NCI-H1436 (cell line): ENCODE measurements around the gene KIF1B.
"Not testable (repeated sequence)": the region's sequence is repeated elsewhere in the genome, so short reads cannot be mapped to it uniquely, and the experiment has no call there.

ENCODE experiments used
- DNase-seq: peaks from one replicate; lab custom pipeline; 2025; lab: John Stamatoyannopoulos, UW

KIF1B gene

DNA sequence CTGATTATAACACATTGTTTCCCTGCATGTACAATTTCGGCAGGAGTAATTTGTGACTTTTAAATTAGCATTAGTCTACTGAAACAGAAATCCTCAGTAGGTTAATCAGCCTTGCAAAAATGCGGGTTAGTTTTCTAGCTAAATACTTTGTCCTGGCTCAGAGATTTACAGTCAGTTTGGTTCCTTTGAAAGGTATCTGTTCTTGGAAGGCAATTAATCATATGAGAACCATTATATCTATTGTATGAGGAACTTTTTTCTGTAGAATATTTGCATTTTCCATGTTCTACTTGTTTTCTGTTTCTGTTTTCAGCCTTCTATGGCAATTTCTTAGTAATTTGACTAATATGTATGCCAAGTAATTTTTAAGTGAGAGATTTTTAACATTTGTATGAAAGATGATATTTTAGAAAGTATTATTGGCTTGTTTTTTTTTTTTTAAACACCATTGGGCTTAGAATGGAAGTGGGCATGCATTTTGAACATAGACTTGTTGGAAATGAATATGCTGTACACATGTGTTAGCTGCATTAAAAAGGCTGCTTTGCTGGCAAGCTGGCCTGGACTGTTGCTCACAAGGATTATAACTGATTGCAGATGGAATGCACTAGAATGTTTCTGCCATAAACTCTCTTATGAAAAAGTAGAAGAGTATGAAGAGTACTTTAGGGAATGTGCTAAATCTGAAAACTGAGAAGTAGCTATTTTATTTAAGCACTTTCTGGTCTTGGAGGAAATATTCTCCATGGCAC is 26.2 kb downstream of the KIF1B start:
- DNase-seq, result no peak

DNA sequence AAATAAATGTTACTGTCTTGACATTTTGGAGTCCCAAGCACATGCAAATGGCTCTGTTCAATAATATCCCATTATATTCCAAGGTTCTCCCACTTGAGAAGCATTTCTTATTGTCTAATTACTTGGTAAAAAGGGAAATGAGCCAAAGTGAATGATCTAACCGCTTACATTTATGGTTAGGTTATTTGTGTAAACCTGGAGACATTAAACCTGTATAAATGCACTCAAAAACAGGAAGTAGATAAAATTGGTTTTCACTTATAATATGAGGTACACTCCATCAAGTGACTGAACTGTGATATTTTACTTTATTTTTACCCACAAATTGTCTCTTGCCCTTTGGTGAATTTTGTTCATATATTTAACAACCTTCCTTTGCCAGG is 26.8 kb downstream of the KIF1B start:
- DNase-seq, result no peak

DNA sequence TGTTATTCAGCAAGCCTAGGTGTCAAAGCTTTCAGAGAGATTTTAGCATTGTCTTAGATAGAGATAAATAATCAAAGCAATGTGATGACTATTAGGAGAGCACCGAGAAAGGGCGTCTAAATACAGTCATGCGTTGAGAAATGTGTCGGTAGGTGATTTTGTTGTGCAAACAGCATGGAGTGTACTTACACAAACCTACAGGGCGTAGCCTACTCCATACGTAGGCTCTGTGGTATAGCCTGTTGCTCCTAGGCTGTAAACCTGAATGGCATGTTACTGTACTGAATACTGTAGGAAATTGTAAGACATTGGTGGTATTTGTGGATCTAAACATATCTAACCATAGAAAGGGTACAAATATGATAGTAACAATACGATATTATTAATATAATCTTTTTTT is 31.8 kb downstream of the KIF1B start:
- DNase-seq, result no peak

DNA sequence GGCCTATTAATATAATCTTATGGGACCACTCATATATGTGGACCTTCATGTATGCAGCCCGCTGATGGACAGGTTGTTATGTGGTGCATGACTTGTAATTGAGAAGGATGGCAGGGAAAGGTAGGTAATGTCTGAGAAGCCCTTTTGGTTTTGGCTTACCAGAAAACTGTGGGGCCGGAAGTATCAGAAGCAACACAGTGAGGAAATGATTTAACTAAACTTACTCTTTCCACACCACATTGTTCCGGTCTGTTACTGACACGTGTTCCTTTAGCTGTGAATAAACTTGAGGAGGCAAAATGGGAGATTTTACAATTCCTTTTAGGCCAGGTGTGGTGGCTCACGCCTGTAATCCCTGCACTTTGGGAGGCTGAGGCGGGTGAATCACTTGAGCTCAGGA is 32.4 kb downstream of the KIF1B start:
- no peak for DNase-seq

DNA sequence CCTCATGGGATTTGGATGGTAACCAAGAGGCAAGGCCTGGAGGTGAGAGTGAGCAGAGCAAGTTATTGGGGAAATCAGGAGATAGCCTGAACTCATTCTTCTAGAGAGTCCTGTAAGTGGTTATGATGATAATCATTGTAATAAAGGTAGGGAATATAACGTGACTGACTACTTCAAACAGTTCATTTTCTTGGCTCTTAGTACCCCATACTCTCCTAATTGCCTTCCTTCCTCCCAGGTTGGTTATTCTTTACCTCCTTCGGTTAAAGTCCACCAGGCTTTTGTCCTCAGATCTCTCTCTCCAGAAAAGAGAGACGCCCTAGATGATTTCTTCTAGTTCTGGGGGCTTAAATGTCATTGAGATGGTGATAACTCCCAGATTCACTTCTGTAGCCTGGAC is 35.3 kb downstream of the KIF1B start:
- no peak for DNase-seq

DNA sequence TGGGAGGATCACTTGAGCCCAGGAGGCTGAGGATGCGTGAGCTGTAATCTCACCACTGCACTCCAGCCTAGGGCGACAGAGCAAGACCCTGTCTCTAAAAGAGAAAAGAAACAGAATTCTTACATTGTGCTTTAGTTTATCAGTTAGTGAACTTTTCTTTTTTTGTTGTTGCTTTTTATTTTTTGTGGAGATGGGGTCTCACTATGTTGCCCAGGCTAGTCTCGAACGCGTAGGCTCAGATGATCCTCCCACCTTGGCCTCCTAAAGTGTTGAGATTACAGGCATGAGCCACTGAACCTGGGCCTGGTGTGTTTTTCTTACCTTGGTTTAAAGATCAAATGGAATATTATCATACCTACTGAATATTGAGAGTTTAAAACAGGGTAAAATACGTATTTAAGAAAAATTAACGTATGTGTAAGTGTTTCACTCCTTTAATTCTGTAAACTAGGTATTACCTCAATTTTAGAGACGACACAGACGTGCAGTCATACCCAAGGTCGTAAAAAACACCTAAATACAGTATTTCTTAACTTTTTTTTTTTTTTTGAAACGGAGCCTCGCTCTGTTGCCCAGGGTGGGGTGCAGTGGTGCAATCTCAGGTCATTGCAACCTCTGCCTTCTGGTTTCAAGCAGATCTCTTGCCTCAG is 39.6 kb downstream of the KIF1B start:
- no peak for DNase-seq

DNA sequence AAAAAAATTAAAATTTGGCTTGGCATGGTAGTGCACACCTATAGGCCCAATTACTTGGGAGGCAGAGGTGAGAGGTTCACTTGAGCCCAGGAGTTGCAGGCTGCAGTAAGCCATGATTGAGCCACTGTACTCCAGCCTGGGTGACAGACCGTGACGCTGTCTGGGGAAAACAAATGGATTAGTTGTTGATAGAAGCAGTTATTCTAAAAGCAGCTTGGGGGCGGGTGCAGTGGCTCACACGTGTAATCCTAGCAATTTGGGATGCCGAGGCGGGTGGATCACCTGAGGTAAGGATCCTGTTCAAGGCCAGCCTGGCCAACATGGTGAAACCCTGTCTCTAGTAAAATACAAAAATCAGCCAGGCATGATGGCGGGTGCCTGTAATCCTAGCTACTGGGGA is 40.3 kb downstream of the KIF1B start:
- no peak for DNase-seq

DNA sequence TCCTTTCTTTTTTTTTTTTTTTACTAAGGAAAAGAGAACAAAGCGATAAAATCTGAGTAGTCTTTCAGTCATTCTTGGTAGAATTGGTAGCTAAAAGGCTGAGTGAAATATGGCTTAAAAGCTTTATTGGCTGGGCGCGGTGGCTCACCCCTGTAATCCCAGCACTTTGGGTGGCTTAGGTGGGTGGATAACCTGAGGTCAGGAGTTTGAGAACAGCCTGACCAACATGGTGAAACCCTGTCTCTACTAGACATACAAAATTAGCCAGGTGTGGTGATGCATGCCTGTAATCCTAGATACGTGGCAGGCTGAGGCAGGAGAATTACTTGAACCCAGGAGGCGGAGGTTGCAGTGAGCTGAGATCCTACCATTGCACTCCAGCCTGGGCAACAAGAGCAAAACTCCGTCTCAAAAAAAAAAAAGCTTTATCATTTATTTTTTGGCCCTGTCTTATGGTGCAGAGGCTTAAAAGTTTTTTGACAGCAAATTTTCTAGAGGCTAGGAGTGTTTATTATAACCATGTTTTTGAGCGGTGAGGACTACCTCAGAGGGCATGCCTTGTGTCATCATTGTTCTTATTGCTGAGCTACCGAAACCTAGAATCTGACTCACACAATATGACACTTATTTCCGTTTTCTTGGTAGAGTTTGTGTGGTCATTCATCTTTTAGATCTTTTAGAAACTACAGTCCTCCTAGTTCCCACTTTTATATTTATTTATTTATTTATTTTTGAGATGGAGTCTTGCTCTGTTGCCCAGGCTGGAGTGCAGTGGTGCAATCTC is 41.1 kb downstream of the KIF1B start:
- not testable (repeated sequence) for DNase-seq

DNA sequence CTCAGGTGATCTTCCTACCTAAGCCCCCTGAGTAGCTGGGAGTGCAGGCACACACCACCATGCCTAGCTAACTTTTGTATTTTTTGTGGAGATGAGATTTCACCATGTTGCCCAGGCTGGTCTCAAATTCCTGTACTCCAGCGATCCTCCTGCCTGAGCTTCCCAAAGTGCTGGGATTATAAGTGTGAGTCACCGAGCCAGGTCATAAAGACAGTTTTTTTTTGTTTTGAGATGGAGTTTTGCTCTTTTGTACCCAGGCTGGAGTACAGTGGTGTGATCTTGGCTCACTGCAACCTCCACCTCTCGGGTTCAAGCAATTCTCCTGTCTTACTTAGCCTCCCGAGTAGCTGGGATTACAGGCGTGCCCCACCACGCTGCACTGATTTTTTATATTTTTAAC is 42.1 kb downstream of the KIF1B start:
- DNase-seq, result no peak

DNA sequence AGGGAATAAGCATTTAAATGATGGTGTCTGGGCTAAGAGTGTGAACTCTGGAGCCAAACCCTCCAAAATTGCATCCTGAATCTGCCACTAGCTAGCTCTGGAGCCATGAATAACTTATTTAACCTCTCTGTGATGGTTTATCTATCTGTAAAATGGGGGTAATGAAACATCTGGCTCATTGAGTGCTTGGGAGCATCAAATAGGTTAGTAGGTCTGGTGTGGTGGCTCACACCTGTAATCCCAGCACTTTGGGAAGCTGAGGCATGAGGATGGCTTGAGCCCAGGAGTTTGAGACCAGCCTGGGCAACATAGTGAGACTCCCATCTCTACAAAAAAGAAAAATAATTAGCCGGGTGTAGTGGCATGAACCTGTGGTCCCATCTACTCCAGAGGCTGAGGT is 42.8 kb downstream of the KIF1B start:
- no peak for DNase-seq

DNA sequence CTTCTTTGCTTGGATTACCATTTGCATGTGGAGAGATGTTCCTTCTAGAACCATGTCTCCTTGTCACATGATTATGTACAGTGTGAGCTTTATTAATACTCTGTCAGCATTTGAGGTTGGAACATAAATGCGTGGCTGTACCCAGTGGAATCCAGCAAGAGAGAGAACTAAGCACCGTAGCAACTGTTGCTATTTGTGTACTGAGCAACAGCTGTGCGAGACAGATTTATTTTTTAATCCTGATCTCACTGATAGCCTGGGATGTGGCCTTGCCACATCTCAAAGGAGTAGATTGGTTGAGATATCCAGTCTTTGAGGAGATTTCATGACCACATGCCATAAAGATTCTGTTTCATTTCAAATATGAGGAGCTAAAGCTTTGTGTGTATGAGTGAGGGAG is 43.4 kb downstream of the KIF1B start:
- no peak for DNase-seq

DNA sequence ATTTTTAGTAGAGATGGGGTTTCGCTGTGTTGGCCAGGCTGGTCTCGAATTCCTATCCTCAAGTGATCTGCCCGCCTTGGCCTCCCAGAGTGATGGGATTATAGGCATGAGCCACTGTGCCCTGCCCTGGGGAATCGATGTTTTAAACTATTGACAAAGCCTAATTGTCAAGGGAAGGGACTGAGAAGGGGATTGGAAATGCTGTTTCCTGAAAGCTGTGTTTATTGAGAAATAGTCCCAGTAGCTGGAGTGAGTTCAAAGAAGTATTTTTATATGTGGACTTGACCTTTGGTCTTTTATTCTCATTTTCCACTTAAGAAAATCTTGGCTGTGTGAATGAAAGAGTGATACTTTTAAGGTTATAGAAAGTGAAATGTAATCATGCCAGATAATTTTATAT is 47.5 kb downstream of the KIF1B start:
- no peak for DNase-seq

DNA sequence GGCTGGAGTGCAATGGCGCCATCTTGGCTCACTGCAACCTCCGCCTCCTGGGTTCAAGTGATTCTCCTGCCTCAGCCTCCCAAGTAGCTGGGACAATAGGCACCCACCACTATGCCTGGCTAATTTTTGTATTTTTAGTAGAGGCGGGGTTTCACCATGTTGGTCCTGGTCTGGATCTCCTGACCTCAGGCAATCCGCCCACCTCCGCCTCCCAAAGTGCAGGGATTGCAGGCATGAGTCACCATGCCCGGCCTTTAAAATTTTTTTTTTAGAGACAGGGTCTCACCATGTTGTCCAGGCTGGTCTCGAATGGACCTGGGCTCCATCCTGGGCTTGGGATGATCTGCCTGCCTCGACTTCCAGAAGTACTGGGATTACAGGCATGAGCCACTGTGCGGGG is 49.2 kb downstream of the KIF1B start:
- DNase-seq, result not testable (repeated sequence)

DNA sequence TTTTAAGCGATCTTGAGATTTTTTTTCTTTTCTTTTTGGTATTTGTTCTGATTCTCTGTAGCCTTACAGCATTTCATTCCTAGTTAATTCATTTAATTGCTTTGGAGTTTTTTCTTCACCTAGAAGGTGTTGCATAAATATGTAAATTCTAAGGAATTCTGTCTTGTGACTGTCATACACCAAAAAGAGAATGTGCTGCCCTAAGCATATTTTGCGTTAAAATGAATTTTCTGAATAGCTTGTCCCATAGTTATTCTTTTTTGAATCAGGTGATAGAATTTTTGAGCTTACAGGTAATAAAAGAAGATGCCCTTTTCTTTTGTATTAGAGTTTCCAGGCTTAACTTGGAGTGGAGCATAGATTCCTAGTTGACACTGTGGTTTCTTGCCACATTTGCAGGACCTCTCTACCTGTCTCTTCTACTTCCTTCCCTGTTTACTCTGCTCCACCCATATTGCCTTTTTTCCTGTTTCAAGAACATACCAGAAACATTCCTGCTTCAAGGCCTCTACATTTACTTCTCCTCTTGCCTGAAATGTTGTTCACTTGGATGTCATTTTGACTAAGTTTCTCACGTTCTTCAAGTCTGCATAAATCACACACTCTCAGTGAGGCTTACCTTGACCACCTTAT is 53.2 kb downstream of the KIF1B start:
- DNase-seq, result no peak

DNA sequence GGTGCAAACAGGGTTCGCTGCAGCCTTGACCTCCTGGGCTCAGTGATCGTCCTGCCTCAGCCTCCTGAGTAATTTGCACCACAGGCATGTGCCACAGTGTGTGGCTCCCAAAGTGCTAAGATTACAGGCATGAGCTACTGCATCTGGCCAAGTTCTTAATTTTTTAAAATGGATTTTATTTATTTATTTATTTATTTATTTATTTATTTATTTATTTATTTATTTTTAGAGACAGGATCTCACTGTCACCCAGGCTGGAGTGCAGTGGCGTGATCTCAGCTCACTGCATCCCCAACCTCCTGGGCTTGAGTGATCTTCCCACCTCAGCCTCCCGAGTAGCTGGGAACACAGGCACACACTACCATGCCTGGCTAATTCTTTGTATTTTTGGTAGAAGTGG is 54.7 kb downstream of the KIF1B start:
- DNase-seq, result no peak

DNA sequence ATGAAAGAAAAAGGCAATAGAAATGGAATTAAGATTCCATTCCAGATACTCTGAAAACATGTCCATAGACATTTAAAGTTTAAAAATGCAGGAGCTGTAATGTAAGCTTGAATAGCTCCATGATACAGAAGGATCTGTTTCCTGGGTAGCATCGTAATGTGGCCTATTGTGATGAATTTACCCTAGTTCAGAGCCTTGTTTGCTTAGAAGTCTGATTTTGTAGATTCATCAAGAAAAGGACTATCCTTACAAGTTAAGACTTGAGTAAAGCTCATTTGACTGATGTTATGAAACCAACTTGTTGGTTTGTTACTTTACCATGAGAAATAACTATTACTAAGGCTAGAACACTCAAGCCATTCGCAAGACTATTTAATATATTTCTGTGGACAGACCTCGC is 55.5 kb downstream of the KIF1B start:
- DNase-seq, result no peak

DNA sequence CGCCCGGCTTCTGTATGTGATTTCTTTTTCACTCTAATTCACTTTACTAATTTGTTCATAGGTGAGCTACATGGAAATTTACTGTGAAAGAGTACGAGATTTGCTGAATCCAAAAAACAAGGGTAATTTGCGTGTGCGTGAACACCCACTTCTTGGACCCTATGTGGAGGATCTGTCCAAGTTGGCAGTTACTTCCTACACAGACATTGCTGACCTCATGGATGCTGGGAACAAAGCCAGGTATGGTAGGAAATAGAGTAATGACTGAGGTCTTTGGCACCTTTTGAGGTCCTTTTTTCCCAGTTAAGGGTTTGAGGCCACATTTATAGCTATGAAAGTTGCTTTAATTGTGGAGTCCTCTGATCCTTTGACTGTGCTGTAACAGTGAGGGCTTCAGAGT is 56.9 kb downstream of the KIF1B start:
- no peak for DNase-seq

DNA sequence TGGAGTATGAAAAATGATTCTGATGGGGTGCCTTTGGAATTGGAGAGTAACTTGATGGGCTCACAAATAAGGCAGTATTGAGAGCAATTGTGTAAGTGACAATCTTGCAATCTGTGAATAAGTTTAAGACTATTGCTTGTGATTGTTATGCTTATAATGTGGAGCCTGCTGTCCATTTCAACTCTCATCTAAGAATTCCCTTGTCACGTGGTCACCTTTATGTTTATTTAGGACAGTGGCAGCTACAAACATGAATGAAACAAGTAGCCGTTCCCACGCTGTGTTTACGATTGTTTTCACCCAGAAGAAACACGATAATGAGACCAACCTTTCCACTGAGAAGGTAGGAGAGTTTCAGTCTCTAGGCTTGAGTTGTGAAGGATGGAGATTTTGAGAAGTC is 57.6 kb downstream of the KIF1B start:
- no peak for DNase-seq

DNA sequence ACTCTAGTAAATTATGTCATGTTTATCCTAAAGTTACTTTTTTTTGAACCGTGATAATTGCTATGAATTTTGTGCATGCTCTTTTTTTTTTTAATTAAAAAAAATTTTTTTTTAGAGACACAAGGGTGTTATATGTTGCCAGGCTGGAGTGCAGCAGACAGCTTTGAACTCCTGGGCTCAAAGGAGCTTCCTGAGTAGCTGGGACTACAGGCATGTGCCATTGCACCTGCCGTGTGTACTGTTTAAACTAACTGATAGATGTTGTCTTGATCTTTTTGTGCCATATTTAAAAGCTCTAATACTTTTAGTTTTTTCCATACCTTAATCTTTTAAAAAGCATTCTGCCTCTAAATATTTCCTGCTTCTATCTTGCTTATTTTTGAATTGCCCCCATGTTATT is 60.7 kb downstream of the KIF1B start:
- DNase-seq, result no peak

DNA sequence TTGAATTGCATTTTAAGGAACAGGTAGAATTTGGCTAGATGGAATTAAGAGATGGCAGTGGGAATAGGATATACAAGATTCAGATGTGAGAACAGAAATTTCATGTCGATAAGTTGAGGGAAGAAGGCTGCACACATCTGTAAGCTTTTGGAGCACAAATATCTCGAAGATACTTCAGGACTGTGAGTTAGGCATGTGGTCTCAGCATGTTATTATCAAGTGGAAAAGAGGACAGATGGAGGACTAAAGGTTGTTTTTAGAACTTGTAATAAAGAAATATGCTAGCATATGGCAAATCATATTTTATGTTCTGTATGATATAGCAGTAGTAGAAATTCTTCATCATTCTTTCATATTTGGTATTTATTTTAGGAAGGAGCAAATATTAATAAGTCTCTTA is 61.5 kb downstream of the KIF1B start:
- DNase-seq, result no peak

DNA sequence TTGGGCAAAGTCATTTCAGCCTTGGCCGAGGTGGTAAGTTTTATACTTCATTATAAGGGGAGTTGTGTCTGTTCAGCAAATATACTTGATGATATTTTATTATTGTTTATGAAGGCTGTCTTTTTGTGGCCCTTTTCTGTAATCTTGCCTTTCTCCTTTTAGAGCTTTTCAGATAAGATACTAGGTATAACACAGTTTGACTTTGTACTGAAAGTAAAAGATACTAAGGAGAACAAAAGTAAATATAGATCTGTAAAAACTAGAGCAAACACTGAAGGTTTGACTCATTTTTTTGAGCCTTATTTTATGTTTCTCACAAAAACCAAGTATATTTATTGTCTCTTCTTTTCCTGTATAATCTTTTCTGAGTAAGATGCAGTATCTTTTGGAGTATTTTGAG is 61.9 kb downstream of the KIF1B start:
- DNase-seq, result no peak

DNA sequence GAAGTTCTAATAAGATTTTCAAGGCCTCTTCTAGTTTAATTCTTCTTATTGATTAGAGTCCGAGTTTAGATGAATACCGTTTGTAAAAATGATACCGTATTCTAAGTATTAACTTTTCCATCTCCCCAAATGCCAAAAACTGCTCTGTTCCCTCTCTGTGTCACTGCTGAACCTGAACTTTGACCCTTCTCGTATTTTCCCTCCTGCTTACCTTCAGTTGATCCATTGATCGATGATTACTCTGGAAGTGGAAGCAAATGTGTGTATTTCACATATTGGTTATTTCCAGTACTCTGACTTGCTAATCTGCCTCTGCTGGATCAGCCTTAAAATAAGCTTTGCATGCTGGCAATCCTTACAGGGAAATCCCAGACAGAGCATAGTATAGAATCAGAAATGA is 68.5 kb downstream of the KIF1B start:
- DNase-seq, result no peak
